GM18526 (cell line): ENCODE measurements around the gene RHOXF1.
"Not testable (repeated sequence)": the region's sequence is repeated elsewhere in the genome, so short reads cannot be mapped to it uniquely, and the experiment has no call there.

Source experiments
- POLR2A ChIP-seq: IDR thresholded peaks from 3 replicates; pipeline ENCODE4 v1.6.1; 2011; ENCODE audit not compliant: insufficient read length; ENCODE audit errors: extremely low read depth

Gene RHOXF1

DNA sequence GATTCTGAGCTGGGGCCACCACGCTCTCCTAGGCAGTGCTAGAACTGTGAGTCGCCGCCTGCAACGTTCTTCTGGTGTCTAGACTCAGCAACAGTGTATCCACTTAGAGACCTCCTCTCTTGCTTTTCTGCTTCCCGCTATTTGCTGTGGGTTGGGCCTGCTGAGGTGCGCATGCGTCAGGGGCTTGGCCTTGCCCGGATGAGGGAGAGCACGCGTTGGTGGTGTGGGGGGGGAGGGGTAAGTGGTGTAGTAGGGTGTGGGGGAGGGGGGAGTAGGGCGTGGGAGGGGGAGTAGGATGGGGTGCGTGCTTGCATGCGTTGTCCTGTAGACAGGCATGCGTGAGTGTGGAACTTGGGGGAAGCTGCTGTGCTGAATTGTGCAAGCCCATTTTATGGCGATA is 38.1 kb downstream of the RHOXF1 start, which contains the start of gene RHOXF2B:
TSS of gene RHOXF2B (minus strand) at position 101 of the 400 bp plus-strand sequence. CDS start 138 bp downstream, outside the sequence.
- TF ChIP-seq POLR2A: not testable (repeated sequence)
